Measurements from ENCODE around the gene TLX2. TPM values are rescaled to one million over a fixed set of nuclear protein-coding genes. Genes with fewer than 3 reads are reported as not detected.

Gene TLX2
- total and polyA plus RNA-seq, 2 of the 13 experiments (the other 11 are each of a cell fraction or from before 2014, with no cell fraction given): 0.05 to 0.20 TPM

DNA sequence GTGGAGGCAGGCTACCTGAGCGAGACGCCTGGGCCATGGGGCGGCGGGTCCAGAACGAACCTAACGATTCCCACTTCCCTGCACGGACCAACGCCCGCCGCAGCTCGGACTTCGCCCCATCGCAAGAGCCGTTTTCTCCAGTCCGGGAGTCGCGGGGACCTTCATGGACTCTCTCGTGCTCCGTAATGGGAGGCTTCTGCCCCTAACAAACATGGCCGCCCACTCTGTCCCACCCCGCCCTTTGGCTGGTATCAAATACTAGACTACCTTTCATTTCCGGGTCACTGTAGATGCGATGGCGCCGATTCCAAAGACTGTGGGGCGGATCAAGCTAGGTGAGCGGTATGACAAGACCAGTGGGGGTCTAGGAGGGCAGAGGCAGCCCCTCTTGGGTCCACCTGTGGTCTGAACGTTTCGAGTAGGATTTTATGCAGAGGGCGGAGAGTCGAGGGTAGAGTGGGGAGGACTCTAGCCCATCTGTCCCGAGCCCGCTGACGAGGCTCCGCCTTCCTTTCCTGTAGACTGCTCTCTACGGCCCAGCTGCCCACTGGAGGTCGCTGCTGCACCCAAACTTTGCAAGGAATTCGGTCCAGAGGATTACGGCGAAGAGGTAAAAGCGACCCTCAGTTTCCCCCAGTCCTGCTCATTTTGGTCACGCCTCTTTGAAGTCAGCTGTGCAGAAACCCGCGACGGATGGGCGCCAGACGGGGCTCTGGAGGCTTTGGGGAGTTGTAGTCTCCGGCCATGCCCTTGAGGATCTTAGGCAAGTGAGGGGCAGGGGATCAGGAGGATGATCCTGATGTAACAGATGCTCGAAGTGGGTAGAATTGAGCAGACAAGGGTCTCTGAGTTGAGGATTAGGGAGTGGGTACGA lies 31.2 kb upstream of the TLX2 start, which contains the start of the genes CCDC142 and TTC31 (continued):
- TF ChIP-seq ZNF691 (CRISPR knock-in tag; IDR thresholded peaks at IDR 0.05; ENCODE audit: borderline replicate concordance, low read depth) (no peak; the same call in 1 of the 2 replicates), BRCA1 (CRISPR knock-in tag; IDR thresholded peaks at IDR 0.05) (peak; percentile 85; the same call in 1 of the 2 replicates), MTF1 (CRISPR knock-in tag; IDR thresholded peaks at IDR 0.05) (no peak), HMG20A (CRISPR knock-in tag; IDR thresholded peaks at IDR 0.05; ENCODE audit: borderline replicate concordance) (0 out of 2 replicates have a peak, but pooled peaks have one; percentile 6), RCOR2 (CRISPR knock-in tag; IDR thresholded peaks at IDR 0.05) (peak; percentile 16; the same call in 1 of the 2 replicates), ZMAT3 (CRISPR knock-in tag; conservative IDR thresholded peaks at IDR 0.05) (peak; percentile 26), NFE2L1 (CRISPR knock-in tag; IDR thresholded peaks at IDR 0.05; ENCODE audit: borderline replicate concordance) (peak; percentile 57; the same call in 1 of the 2 replicates), ZNF766 (CRISPR knock-in tag; IDR thresholded peaks at IDR 0.05; ENCODE audit: borderline replicate concordance) (peak; percentile 58; the same call in 1 of the 2 replicates), ZNF501 (CRISPR knock-in tag; IDR thresholded peaks at IDR 0.05) (peak; percentile 99), ZNF224 (CRISPR knock-in tag; IDR thresholded peaks at IDR 0.05) (0 out of 2 replicates have a peak, but pooled peaks have one; percentile 38), SMC3 (IDR thresholded peaks at IDR 0.05; ENCODE audit: low read length) (peak; percentile 89), ZNF629 (CRISPR knock-in tag; conservative IDR thresholded peaks at IDR 0.05) (peak; percentile 72; the same call in 1 of the 2 replicates), CHD4 (IDR thresholded peaks at IDR 0.05; ENCODE audit: borderline replicate concordance, low read length) (peak; percentile 72; the same call in 1 of the 2 replicates), GTF3A (CRISPR knock-in tag; conservative IDR thresholded peaks at IDR 0.05) (no peak), CENPX (CRISPR knock-in tag; IDR thresholded peaks at IDR 0.05) (no peak), ZNF451 (CRISPR knock-in tag; IDR thresholded peaks at IDR 0.05) (peak; percentile 65; the same call in 1 of the 2 replicates), NR2F6 (IDR thresholded peaks at IDR 0.05) (peak; percentile 53; the same call in 1 of the 2 replicates), NR2F6 (CRISPR knock-in tag; IDR thresholded peaks at IDR 0.05) (peak; percentile 56; the same call in 1 of the 2 replicates)
- TF ChIP-seq, protein P1, sequence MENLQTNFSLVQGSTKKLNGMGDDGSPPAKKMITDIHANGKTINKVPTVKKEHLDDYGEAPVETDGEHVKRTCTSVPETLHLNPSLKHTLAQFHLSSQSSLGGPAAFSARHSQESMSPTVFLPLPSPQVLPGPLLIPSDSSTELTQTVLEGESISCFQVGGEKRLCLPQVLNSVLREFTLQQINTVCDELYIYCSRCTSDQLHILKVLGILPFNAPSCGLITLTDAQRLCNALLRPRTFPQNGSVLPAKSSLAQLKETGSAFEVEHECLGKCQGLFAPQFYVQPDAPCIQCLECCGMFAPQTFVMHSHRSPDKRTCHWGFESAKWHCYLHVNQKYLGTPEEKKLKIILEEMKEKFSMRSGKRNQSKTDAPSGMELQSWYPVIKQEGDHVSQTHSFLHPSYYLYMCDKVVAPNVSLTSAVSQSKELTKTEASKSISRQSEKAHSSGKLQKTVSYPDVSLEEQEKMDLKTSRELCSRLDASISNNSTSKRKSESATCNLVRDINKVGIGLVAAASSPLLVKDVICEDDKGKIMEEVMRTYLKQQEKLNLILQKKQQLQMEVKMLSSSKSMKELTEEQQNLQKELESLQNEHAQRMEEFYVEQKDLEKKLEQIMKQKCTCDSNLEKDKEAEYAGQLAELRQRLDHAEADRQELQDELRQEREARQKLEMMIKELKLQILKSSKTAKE (CRISPR knock-in tag; IDR thresholded peaks at IDR 0.05; ENCODE audit: borderline replicate concordance): peak; percentile 65
- TF ChIP-seq, protein P2, sequence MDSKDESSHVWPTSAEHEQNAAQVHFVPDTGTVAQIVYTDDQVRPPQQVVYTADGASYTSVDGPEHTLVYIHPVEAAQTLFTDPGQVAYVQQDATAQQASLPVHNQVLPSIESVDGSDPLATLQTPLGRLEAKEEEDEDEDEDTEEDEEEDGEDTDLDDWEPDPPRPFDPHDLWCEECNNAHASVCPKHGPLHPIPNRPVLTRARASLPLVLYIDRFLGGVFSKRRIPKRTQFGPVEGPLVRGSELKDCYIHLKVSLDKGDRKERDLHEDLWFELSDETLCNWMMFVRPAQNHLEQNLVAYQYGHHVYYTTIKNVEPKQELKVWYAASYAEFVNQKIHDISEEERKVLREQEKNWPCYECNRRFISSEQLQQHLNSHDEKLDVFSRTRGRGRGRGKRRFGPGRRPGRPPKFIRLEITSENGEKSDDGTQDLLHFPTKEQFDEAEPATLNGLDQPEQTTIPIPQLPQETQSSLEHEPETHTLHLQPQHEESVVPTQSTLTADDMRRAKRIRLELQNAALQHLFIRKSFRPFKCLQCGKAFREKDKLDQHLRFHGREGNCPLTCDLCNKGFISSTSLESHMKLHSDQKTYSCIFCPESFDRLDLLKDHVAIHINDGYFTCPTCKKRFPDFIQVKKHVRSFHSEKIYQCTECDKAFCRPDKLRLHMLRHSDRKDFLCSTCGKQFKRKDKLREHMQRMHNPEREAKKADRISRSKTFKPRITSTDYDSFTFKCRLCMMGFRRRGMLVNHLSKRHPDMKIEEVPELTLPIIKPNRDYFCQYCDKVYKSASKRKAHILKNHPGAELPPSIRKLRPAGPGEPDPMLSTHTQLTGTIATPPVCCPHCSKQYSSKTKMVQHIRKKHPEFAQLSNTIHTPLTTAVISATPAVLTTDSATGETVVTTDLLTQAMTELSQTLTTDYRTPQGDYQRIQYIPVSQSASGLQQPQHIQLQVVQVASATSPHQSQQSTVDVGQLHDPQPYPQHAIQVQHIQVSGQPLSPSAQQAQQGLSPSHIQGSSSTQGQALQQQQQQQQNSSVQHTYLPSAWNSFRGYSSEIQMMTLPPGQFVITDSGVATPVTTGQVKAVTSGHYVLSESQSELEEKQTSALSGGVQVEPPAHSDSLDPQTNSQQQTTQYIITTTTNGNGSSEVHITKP (CRISPR knock-in tag; IDR thresholded peaks at IDR 0.05; ENCODE audit: low read depth): peak; percentile 71; the same call in 1 of the 2 replicates

Data from HepG2 (cell line).